Measurements from ENCODE around the gene SLC22A5. TPM values are rescaled to one million over a fixed set of nuclear protein-coding genes. Genes with fewer than 3 reads are reported as not detected.
A peak's percentile ranks its signal among the peaks of the same experiment; 100 is the strongest.

SLC22A5 gene
- total and polyA plus RNA-seq, 10 of the 15 experiments (the other 5 are each of a cell fraction or from before 2014, with no cell fraction given) = 1.1 to 4.4 (median 2.3) TPM

- H3K27ac ChIP-seq (ENCODE audit: control insufficient read depth, insufficient read depth) = no peak overlapping the region
- WGBS (ENCODE audit: insufficient coverage, insufficient replicate concordance, low lambda C conversion rate, missing lambda C conversion rate) = 94% methylated on average over 1 of the region's 1 CpG
- BruUV-seq (replicated peaks) = no TSS peak
- no peak overlapping the region for H2AFZ ChIP-seq (ENCODE audit: control insufficient read depth, low read depth, low read length)
- no peak overlapping the region for H3K4me3 ChIP-seq
- no peaks in the 10 kb centered on the region for H3K36me3 ChIP-seq (ENCODE audit: control insufficient read depth in 2 of 2, insufficient read depth in 2 of 2, low read length in 1 of 2)
- peak; percentile 87 for FAIRE-seq
- no peaks in the 10 kb centered on the region; the same call in 2 of the 3 replicates for H3K9me3 ChIP-seq (replicated peaks; ENCODE audit: control insufficient read depth, insufficient read depth, low read length)
- SMC1A ChIA-PET (ENCODE audit: uncharacterized antibody, unreplicated experiment) = interaction anchor here (0.8 to 4.3 kb wide), 13 partner anchors 9 to 298 kb away, joined by 3 to 57 read pairs (median 4); partner anchors contain the start of gene SLC22A5
- peaks cover 12% of the 10 kb centered on the region for H3K4me1 ChIP-seq (ENCODE audit: control insufficient read depth, insufficient read depth, low read length)
- intact Hi-C loops (cut with micrococcal nuclease; ENCODE audit: unreplicated experiment) (loop anchor here (5.0 kb wide), 1 partner anchor 296 kb away; the partner anchor contains the start of gene IL3), in situ Hi-C loops (cut with MboI) (loop anchor here (5.0 kb wide), 1 partner anchor 291 kb away; no protein-coding TSS in a partner anchor)
- H3K79me2 ChIP-seq (ENCODE audit: control insufficient read depth, insufficient read depth, low read length) = no peaks in the 10 kb centered on the region
- CTCF ChIA-PET = interaction anchor here (0.9 to 3.5 kb wide), 13 partner anchors 9 to 296 kb away, joined by 3 to 24 read pairs (median 5); partner anchors contain the start of genes SLC22A4 and SLC22A5
- H4K20me1 ChIP-seq (ENCODE audit: control insufficient read depth, insufficient read depth) = no peaks in the 10 kb centered on the region
- H3K9ac ChIP-seq (ENCODE audit: control insufficient read depth, insufficient read depth, low read length) = no peak overlapping the region
- POLR2A ChIA-PET = interaction anchor here (1.0 to 1.5 kb wide), 6 partner anchors 9 to 393 kb away, joined by 3 to 9 read pairs (median 4); partner anchors contain the start of genes SLC22A4 and SLC22A5
- no peak for DNase-seq (ENCODE audit: low read depth, low spot score)
- no peak for ATAC-seq
- H3K27me3 ChIP-seq (replicated peaks in 1 of 2; ENCODE audit: control insufficient read depth in 2 of 2, insufficient read depth in 2 of 2, low read length in 1 of 2) = no peaks in the 10 kb centered on the region
- H3K4me2 ChIP-seq (ENCODE audit: control insufficient read depth, insufficient read depth) = no peak overlapping the region
- RAD21 ChIA-PET (ENCODE audit: unreplicated experiment) = interaction anchor here (1.0 to 2.8 kb wide), 11 partner anchors 8 to 142 kb away, joined by 3 to 21 read pairs (median 7); partner anchors contain the start of genes SLC22A4 and SLC22A5
- TF ChIP-seq SMARCA5 (IDR thresholded peaks at IDR 0.05) (no peak), CHD2 (IDR thresholded peaks at IDR 0.05; ENCODE audit: borderline replicate concordance, low read depth, low read length) (no peak), MLLT1 (IDR thresholded peaks at IDR 0.05) (no peak), ZZZ3 (IDR thresholded peaks at IDR 0.05; ENCODE audit: control insufficient read depth, insufficient read length, low read depth) (no peak), EGR1 (IDR thresholded peaks at IDR 0.05; ENCODE audit: borderline replicate concordance in 1 of 2, low read depth in 2 of 2, low read length in 2 of 2) (no peak), KLF5 (IDR thresholded peaks at IDR 0.05; ENCODE audit: partially characterized antibody) (no peak), STAT3 (IDR thresholded peaks at IDR 0.05; ENCODE audit: low read depth, low read length) (no peak), EP300 (IDR thresholded peaks at IDR 0.05; ENCODE audit: borderline replicate concordance in 1 of 2, control insufficient read depth in 1 of 2, low read depth in 2 of 2, low read length in 2 of 2) (no peak), BCL11A (IDR thresholded peaks at IDR 0.05; ENCODE audit: low read depth, low read length) (no peak), SPI1 (IDR thresholded peaks at IDR 0.05; ENCODE audit: borderline replicate concordance, insufficient read depth, low read depth, low read length) (no peak)
- TF ChIP-seq, protein P1, sequence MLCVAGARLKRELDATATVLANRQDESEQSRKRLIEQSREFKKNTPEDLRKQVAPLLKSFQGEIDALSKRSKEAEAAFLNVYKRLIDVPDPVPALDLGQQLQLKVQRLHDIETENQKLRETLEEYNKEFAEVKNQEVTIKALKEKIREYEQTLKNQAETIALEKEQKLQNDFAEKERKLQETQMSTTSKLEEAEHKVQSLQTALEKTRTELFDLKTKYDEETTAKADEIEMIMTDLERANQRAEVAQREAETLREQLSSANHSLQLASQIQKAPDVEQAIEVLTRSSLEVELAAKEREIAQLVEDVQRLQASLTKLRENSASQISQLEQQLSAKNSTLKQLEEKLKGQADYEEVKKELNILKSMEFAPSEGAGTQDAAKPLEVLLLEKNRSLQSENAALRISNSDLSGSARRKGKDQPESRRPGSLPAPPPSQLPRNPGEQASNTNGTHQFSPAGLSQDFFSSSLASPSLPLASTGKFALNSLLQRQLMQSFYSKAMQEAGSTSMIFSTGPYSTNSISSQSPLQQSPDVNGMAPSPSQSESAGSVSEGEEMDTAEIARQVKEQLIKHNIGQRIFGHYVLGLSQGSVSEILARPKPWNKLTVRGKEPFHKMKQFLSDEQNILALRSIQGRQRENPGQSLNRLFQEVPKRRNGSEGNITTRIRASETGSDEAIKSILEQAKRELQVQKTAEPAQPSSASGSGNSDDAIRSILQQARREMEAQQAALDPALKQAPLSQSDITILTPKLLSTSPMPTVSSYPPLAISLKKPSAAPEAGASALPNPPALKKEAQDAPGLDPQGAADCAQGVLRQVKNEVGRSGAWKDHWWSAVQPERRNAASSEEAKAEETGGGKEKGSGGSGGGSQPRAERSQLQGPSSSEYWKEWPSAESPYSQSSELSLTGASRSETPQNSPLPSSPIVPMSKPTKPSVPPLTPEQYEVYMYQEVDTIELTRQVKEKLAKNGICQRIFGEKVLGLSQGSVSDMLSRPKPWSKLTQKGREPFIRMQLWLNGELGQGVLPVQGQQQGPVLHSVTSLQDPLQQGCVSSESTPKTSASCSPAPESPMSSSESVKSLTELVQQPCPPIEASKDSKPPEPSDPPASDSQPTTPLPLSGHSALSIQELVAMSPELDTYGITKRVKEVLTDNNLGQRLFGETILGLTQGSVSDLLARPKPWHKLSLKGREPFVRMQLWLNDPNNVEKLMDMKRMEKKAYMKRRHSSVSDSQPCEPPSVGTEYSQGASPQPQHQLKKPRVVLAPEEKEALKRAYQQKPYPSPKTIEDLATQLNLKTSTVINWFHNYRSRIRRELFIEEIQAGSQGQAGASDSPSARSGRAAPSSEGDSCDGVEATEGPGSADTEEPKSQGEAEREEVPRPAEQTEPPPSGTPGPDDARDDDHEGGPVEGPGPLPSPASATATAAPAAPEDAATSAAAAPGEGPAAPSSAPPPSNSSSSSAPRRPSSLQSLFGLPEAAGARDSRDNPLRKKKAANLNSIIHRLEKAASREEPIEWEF (IDR thresholded peaks at IDR 0.05; ENCODE audit: insufficient replicate concordance, low read depth, low read length) = no peak
- TF ChIP-seq, protein P2, sequence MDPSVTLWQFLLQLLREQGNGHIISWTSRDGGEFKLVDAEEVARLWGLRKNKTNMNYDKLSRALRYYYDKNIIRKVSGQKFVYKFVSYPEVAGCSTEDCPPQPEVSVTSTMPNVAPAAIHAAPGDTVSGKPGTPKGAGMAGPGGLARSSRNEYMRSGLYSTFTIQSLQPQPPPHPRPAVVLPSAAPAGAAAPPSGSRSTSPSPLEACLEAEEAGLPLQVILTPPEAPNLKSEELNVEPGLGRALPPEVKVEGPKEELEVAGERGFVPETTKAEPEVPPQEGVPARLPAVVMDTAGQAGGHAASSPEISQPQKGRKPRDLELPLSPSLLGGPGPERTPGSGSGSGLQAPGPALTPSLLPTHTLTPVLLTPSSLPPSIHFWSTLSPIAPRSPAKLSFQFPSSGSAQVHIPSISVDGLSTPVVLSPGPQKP (IDR thresholded peaks at IDR 0.05; ENCODE audit: low read depth, low read length) = no peak
These were observed 10.7 kb upstream of the SLC22A5 start for GRCh38 chr5:132358775-132359174.

All from GM12878 (cell line).